ENCODE results near the gene SCAPER.

Gene SCAPER

DNA sequence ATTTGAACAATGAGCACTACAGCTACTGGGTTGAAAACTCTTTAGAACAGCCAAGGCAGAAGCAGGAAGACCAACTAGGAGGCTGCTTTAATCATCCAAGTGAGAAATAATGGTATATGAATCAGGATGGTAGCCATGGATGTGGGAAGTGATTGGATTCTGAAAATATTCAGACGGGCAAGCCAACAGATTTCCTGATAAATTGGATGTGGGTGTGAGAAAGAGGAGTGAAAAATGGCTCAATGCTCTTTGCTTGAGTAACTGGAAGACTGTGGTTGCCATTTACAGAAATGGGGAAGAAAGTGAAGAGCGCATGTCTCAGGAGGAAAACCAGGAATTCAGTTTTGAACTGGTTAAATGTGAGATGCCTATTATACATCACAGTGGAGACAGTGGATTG is 518.2 kb downstream of the SCAPER start:
- DNase-seq, result no peak

DNA sequence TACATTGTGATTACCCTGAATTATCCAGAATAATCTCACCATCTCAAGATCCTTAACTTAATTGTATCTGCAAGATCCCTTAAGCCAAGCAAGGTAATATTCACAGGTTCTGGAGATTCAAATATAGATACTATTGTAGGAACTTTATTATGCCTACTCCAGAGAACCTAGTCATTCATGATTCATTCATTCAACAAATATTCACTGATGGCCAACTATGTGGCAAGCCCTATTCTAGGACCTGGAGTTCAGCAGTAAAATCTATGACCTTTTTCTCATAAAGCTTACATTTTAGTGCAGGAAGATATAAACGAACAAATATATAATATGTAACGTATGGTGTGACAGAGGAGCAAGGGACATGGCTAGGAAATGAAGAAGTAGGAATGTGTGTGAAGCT is 519.0 kb downstream of the SCAPER start:
- DNase-seq, result no peak

DNA sequence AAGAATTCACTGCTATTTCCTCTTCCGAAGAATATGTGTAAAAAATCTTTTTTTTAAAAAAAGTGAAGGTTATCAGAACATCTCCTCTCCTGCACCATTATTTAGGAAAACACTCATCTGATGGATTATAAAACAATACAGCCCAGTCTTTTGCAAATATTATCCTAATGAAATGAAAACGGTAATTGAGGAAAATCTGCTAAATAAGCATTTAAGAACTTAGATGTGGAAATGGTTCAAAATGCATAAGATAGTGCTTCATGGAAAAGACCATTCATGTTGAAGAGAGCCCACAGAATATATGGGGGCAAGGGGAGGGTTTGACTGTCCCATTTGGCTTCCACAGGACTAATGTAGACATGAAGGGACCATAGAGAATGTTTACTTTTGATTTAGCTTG is 520.7 kb downstream of the SCAPER start:
- DNase-seq, result no peak

DNA sequence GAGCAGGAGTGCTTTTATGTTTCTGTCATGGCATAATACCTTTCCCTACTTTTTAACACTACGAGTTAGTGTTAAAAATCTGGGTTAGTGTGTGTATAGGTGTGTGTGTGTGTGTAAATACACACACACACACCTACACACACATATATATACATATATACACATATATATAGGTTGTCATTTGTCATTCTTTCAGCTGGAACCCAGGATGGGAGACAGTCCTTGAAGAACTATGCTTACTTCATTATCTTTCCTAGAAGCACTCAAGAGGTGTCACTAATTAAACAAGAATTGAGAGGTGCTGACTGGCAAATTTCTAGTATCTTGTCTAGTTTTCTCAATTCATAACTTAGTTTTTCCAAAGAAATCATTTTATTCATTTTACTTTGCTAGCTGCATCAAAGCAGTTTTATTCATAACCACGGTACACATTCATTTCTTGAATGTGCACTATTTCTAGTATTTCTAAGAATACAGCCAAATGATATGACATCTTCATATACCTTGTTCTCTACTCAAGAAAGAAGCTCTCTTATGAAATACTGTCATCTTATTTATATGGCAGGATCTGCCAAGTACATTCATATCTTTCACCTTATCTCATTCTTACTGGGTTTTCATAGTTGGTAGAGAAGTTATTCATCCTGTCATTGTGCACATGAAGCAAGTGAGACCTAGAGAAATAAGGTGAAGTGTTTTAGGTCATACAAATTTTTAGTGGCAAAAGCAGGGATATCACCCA is 522.0 kb downstream of the SCAPER start:
- no peak for DNase-seq

DNA sequence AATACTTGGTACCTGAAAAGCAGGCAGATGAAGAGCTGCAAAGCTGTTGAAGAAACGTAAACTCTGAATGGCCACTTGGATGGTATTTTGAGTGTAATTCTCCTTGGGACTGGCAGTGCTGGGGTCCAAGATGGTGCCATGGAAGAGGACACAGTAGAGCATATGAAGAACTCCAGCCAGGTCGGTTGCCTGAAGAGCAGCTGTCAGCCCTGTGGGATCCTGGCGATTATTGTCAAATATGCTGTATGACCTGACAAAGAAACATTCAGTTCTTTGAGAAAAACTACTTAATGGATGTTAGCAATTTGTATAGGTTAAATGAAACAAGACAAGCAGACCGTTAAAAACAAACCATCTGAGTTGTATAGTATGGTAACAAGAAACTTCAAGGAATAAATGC is 523.8 kb downstream of the SCAPER start:
- no peak for DNase-seq

DNA sequence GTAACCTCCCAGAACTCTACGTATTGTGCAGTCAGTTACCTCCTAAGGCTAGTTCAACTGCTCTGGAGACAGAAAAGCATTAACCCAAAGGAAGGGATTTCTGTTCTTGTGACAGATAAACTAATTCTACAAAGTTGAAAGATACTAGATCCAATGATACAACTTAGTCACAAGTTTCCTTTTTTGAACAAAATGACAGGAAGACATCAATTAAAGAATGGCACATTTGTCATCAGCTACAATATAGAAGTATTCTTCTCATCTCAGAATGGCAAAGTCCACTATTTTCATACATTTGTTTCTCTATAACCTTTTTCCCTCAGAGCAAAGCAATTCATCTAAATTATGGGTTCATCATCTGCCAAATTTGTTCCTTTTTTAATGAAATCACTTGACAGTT is 524.9 kb downstream of the SCAPER start:
- DNase-seq, result no peak

DNA sequence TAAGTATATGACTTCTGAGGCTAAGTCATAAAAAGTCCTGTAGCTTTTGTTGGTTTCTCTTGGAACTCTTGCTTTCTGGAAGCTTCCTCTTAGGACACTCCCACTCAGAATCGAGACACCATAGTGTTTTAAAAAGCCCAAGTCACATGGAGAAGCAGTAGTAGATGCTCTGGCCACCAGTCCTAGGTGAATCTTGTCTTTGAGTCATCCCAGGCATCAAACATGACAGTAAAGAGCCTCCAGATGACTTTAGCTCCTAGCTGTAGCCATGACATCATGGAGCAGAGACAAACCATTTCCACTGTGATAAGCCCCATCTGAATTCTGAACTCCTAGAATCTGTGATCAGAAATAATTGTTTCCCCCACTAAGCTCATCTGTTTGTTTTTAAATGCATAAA is 526.4 kb downstream of the SCAPER start:
- no peak for DNase-seq

DNA sequence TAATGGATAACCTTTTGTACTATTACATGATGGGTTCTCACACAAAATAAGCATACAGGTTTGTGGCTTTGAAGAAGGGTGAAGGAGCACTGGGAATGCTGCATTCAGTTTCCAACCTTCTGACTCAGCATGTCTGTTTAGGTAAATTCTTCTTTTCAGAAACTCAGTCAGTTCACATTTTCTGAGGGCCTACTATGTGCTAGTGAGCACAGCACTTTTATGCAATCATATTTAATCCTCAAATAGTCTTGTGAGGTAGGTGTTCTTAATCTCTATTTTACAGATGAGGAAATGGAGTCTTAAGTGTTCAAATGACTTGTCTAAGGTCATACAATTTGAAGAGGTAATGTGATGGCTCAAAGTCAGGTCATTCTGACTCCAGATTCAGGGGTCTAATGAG is 527.4 kb downstream of the SCAPER start:
- no peak for DNase-seq

DNA sequence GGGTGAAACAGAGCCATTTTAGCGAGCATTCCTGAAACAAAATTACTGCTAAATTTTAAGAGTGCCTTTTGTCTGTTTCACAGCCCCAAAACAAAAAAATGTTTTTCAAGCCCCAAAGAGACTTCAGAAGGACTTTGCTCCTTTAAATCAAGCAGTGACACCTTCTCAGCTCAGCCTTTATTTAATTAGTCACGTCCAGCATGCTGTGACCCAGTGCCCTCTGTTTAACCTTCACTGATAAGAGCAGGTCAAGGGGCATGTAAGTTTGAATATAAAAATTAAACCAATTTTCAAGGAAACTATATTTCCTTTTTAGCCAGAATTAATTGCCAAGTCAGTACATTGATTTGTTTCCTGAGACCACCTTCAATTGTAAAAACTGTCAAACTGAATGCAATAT is 527.9 kb downstream of the SCAPER start:
- DNase-seq, result no peak

DNA sequence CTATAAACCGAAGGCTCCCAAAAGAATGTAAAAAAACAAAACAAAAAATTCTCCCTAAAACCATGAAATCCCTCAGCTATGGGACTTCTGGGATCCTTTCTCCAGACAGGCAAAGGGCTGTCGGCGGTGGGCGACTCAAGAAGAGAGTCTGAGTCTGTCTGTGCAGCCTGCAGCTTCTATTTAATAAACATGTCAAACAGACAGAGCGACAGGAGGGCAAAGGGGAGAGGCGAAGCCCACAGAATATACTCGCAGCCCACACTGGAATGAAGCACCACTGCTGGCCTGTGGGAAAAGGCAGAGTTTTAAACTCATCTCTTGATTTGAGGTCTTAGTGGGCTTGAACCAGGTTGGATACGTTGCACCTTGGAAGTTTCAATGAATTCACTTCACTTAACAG is 528.3 kb downstream of the SCAPER start:
- no peak for DNase-seq

DNA sequence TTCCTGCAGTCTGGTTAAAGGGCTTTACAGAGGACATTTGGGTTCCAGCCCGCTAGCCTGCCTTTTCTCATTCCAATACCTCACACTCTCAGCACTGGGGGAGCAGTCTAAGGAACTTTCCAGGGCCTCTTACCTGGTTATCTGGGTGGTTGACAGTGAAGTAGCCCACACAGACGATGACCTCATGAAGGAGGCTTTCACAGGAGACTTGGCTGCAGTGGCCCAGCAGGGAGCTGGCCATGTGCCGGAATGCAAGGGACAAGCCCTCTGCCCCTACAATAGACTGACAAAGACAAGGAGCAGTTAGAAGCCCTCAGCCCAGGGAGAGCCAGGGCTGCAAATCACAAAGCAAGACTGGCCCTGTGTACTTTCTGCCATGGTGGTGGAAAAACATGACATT is 529.1 kb downstream of the SCAPER start:
- no peak for DNase-seq

DNA sequence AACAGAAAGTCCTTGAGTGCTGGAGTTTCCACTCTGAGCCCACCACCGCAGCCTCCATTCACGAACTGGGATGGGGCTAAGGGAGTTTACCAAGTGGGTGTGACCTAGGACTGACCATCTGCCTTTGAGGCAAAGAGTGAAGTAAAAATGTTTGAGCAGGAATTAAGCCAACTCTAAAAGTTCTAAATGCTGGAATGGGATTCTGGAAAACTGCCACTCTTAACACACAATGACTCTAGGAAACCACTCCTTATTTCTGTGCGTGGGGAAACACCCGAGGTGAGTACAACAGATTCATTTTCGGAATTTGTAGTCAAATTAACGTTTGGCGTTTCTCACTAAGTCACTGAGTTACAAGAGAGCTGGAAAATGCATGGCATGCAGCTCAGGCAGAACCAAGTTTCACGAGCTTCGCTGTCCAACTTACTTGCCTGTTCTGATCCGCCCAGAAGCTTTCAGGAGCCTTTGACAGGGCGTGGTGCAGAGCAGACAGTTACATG is 537.0 kb downstream of the SCAPER start:
- no peak for DNase-seq

DNA sequence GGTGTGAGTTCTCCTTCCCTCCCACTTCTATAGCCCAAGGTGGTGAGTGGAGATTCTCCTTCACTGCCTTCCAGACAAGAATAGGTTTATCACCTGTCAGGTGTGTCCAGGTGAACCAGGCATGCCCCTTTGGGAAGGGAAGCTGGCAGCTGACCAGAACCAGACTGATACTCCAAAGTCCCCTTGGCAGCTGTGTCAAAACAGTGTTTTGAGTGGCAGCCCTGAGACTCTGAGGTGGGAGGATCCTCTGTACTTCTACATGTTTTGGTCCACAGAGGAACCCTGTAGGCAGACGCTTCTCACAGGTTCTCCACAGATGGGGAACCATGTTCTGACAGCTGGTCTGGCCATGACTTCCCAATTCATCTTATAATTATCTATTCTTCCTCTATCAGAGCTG is 538.4 kb downstream of the SCAPER start:
- no peak for DNase-seq

DNA sequence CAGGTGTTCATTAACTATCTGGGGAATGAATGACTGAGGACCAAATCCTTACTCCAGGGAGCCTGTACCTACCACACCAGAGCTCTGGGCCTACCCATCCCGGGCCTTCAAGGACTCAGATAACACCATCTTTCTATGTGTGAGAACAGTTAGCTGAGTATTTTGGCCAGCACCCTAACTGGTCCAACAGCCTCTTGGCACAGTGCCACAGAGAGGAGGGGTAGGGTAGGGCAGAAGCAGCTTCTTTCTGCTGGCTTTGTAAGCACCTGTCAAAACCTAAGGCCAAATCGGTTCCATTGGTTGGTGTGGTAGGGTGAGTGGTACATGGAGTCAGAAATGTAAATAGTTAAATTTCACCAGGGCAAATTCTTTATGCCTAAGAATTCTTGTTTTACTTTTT is 541.9 kb downstream of the SCAPER start:
- no peak for DNase-seq

DNA sequence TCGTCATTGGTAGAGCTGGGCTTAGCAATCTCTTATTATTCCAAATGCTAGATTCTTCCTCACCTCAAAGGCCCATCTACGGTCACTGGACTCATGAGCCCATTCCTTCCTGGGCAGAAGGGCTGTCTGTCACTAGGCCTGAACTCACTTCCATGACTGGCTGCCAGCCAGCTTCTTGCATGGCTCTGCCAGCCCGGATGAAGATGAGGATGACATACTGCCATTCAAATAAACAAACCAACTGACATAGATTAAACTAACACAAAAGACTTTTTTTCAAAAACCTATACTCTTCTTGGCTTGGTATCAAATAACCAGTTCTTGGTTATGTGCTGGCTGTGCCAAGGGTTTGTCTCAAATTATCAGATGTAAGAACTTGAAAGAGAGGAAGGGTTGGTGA is 544.7 kb downstream of the SCAPER start:
- DNase-seq, result no peak

DNA sequence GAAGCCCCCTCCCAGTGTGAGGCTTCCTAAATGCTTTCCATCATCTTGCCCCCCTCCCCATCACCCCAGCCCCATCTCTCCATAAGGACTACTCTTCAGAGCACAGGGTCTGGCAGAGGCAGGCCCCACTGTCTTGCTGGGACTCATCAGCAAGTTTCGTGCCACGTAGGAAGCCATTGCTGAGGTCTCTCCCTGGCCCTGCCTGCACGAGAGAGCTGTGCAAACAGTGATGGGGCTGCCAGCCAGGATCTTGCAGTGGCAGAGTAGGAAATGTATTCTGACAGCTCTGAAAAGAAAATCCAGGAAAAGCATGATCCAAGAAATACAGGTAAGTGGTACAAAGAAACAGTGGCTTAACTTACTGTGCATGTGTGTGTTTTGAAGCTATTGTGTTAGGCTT is 546.0 kb downstream of the SCAPER start:
- no peak for DNase-seq

DNA sequence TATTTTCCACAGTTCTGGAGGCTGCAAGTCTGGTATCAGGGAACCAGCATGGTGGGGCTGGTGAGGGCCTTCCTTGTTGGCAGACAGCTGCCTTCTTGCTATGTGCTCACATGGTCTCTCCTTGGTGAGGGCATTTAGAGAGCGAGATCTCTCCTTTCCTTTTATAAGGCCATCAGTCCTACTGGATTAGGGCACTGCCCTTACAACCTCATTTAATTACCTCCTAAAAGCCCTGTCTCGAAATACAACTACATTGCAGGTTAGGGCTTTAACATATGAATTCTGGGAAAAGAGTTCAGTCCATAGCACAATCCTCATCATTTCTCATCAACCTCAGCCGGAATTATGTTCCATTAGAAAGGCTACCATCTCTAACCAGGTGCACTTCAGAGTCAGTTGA is 546.7 kb downstream of the SCAPER start:
- no peak for DNase-seq

DNA sequence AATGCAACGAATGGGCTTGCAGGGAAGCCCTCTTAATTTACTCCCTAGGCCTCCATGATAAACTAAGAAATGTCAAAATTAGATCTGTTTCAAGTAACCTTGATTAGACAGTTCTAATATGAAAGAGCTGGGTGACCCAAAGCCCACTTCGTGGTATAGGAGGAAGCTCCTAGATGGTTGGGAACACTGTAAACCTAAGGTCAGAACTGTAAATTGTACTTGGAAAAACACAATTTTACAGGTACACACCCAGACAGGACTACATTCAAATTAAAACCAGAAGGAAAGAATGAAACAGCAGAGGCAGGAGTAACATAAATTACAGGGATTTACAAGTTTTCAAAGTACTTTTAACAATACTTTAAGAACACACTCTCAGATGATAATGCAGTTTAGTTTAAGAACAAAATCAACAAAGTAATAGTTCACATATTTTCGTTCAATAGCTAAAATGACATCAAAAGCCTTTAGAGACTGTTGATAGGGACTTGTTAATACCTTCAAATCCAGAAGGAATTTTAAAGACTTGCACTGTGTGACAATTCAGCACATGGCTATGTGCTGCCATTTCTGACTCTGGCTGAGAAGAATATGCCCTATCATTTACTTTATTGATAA is 550.2 kb downstream of the SCAPER start:
- DNase-seq, result no peak

DNA sequence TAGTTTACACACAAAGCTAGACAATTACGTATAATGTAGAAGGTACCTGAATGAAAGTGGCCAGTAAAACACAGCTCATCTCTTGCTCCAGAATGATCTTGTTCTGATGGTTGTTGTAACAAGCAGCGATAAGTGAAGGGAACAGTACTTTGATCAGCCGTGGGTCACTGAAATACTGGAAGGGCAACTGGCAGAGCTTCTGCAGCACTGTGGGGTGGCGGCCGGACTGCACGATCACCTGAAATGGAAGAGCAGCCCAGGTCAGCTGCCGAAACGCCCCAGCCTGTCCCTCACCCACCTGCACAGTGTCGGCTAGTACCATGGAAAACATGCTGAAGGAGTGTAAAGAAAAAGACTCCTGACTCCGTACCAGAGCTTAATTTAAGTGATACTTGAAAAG is 551.2 kb downstream of the SCAPER start:
- DNase-seq, result no peak

DNA sequence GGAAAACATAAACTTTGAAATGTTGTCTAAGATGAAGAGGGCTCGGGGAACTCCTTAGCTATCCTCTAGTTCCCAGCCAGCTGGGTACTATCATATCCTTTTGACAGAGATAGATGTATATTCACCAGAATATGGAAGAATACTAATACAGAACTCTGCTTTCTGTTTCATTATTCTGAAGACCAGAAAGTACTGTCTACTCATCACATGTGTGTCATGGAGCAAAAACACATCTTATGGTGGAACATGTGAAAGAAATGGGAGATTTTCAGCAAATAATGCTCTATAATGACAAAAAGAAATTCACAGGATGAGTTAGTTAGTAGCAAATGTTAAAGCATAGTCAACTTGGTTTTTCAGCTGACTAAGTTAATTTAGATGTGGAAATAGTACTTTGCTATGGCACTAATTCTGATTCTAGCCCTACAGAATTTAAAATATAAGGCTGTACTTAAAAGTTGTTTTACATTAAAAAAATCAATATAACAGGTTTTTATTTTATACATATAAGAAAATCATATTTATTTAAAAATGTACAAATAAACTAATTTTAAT is 552.0 kb downstream of the SCAPER start:
- no peak for DNase-seq

DNA sequence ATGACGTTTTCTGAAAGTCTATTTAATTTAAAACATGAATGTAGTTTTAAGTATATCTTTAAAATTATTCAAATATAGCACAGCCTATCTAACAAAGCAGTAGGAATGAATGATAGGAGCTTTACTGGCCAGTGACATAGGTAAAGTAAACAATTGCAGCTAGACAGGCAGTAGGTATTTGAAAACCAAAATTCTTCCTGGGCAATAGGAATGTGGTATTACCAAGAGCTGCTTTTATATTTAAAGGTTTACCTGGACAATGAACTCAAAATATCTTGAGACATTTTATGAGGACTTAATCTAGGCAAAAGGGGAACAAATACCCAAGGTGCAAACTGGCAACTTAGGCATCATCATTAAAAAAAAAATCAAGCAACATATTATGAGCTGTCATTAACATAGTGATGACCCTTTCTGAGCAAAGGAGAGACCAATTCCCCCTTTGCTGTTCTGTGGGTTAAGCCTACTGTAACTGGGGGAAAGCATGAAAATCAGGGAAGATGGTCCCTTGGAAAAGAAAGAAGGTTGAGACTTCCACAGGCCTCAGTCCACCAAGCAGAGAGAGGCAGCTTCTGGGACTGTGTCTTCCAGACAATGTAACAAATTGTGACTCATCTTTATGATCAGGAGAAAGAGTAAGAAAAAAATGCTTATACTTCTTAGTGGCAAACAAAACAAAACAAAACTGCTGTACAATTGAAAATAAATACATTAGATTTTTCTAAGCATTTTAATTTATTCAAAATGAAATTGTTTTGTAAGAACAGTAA is 555.7 kb downstream of the SCAPER start:
- DNase-seq, result no peak

DNA sequence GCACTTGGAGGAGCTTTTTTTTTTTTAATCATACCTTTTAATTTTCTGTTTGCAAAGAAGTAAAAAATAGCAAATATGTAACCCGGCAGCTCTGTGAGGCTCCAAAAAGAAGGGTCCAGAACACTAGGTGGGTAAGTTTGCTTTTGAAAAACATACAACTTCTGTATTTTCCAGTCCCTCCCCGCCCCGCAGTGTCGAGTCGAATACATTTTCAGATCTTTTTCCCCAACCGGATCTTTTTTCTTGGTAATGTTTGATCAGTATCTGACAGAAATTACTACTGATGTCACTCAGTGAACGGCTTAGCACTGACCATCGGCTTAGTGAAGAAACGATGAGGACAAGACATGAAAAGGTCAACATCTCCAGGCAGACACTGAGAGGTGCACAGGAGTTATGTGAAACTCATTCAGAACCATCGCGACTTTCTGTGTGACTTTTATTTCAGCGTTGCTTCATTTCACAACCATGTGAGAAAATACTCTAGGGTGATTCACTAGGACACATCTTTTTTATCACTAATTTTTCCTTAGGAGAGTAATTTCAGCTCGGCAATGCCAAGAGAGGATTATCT is 557.6 kb downstream of the SCAPER start:
- DNase-seq, result no peak

All from T-helper 1 cell (primary cell).